HEK293 (cell line): Measurements from ENCODE around the gene ACTR1A.

Source experiments
- BCL11A ChIP-seq: fragments of 450-650 bp; formaldehyde crosslinking; IDR thresholded peaks from 2 replicates; pipeline ENCODE4 v1.5.1; 2016; ENCODE audit warnings: low read depth, missing biosample characterization, missing genetic modification characterization
- HIC1 ChIP-seq: fragments of 450-650 bp; formaldehyde crosslinking; IDR thresholded peaks from 2 replicates; pipeline ENCODE4 v1.5.1; 2016; ENCODE audit warnings: missing biosample characterization, missing genetic modification characterization
- KLF9 ChIP-seq: fragments of 450-650 bp; formaldehyde crosslinking; IDR thresholded peaks from 2 replicates; pipeline ENCODE4 v1.5.1; 2016; ENCODE audit warnings: missing biosample characterization, missing genetic modification characterization, low read depth
- RBAK ChIP-seq: fragments of 450-650 bp; formaldehyde crosslinking; IDR thresholded peaks from 2 replicates; pipeline ENCODE4 v1.5.1; 2016; ENCODE audit warnings: missing biosample characterization, missing genetic modification characterization
- SALL2 ChIP-seq: fragments of 450-650 bp; formaldehyde crosslinking; IDR thresholded peaks from 2 replicates; pipeline ENCODE4 v1.5.0; 2017; ENCODE audit warnings: missing biosample characterization, mild to moderate bottlenecking, missing genetic modification characterization, borderline replicate concordance
- YY1 ChIP-seq: fragments of 450-650 bp; formaldehyde crosslinking; IDR thresholded peaks from 2 replicates; pipeline ENCODE4 v1.5.1; 2018; ENCODE audit warnings: missing biosample characterization, missing genetic modification characterization
- ZBTB20 ChIP-seq: fragments of 450-650 bp; formaldehyde crosslinking; IDR thresholded peaks from 2 replicates; pipeline ENCODE4 v1.5.1; 2016; ENCODE audit warnings: missing biosample characterization, missing genetic modification characterization
- ZBTB26 ChIP-seq: fragments of 450-650 bp; formaldehyde crosslinking; optimal IDR thresholded peaks from 2 replicates; pipeline ENCODE3; 2016; ENCODE audit warnings: missing biosample characterization, mild to moderate bottlenecking, missing genetic modification characterization
- ZBTB48 ChIP-seq: fragments of 450-650 bp; formaldehyde crosslinking; IDR thresholded peaks from 2 replicates; pipeline ENCODE4 v1.5.1; 2016; ENCODE audit warnings: missing biosample characterization, missing genetic modification characterization
- ZEB2 ChIP-seq: fragments of 450-650 bp; formaldehyde crosslinking; IDR thresholded peaks from 2 replicates; pipeline ENCODE4 v1.5.1; 2016; ENCODE audit warnings: missing biosample characterization, missing genetic modification characterization
- ZFHX2 ChIP-seq: fragments of 450-650 bp; formaldehyde crosslinking; conservative IDR thresholded peaks from 2 replicates; pipeline ENCODE4 v1.5.1; 2016; ENCODE audit warnings: missing biosample characterization, missing genetic modification characterization
- ZFP37 ChIP-seq: fragments of 450-650 bp; formaldehyde crosslinking; IDR thresholded peaks from 2 replicates; pipeline ENCODE4 v1.5.1; 2016; ENCODE audit warnings: missing biosample characterization, missing genetic modification characterization
- ZNF138 ChIP-seq: fragments of 450-650 bp; formaldehyde crosslinking; IDR thresholded peaks from 2 replicates; pipeline ENCODE4 v1.5.1; 2016; ENCODE audit warnings: missing biosample characterization, missing genetic modification characterization, borderline replicate concordance
- ZNF184 ChIP-seq: fragments of 450-650 bp; IDR thresholded peaks from 2 replicates; pipeline ENCODE4 v1.5.1; 2018; ENCODE audit warnings: missing biosample characterization, mild to moderate bottlenecking, missing genetic modification characterization
- ZNF19 ChIP-seq: fragments of 450-650 bp; formaldehyde crosslinking; IDR thresholded peaks from 2 replicates; pipeline ENCODE4; 2016; ENCODE audit warnings: missing biosample characterization, missing genetic modification characterization, low read depth
- ZNF2 ChIP-seq: fragments of 450-650 bp; formaldehyde crosslinking; IDR thresholded peaks from 2 replicates; pipeline ENCODE4 v1.5.1; 2016; ENCODE audit warnings: missing biosample characterization, missing genetic modification characterization
- ZNF211 ChIP-seq: fragments of 450-650 bp; formaldehyde crosslinking; IDR thresholded peaks from 2 replicates; pipeline ENCODE4 v1.5.1; 2016; ENCODE audit warnings: low read depth, missing biosample characterization, missing genetic modification characterization
- ZNF223 ChIP-seq: fragments of 450-650 bp; formaldehyde crosslinking; IDR thresholded peaks from 2 replicates; pipeline ENCODE4 v1.5.1; 2016; ENCODE audit warnings: missing biosample characterization, missing genetic modification characterization
- ZNF23 ChIP-seq: fragments of 450-650 bp; formaldehyde crosslinking; IDR thresholded peaks from 2 replicates; pipeline ENCODE4 v1.5.1; 2016; ENCODE audit warnings: missing biosample characterization, missing genetic modification characterization, borderline replicate concordance
- ZNF239 ChIP-seq: fragments of 450-650 bp; formaldehyde crosslinking; IDR thresholded peaks from 2 replicates; pipeline ENCODE4 v1.5.1; 2016; ENCODE audit warnings: missing biosample characterization, missing genetic modification characterization
- ZNF324 ChIP-seq: fragments of 450-650 bp; formaldehyde crosslinking; IDR thresholded peaks from 2 replicates; pipeline ENCODE4 v1.5.1; 2016; ENCODE audit warnings: missing biosample characterization, missing genetic modification characterization
- ZNF341 ChIP-seq: fragments of 450-650 bp; formaldehyde crosslinking; IDR thresholded peaks from 2 replicates; pipeline ENCODE4; 2016; ENCODE audit warnings: low read depth, missing biosample characterization, missing genetic modification characterization
- ZNF362 ChIP-seq: fragments of 450-650 bp; formaldehyde crosslinking; IDR thresholded peaks from 2 replicates; pipeline ENCODE4 v1.5.1; 2016; ENCODE audit warnings: missing biosample characterization, missing genetic modification characterization
- ZNF423 ChIP-seq: fragments of 450-650 bp; formaldehyde crosslinking; IDR thresholded peaks from 2 replicates; pipeline ENCODE4 v1.5.1; 2016; ENCODE audit warnings: missing biosample characterization, missing genetic modification characterization
- ZNF555 ChIP-seq: fragments of 450-650 bp; formaldehyde crosslinking; conservative IDR thresholded peaks from 2 replicates; pipeline ENCODE4 v1.5.1; 2017; ENCODE audit warnings: missing biosample characterization, mild to moderate bottlenecking, missing genetic modification characterization, inconsistent platforms
- ZNF585B ChIP-seq: fragments of 450-650 bp; formaldehyde crosslinking; IDR thresholded peaks from 2 replicates; pipeline ENCODE4 v1.5.1; 2016; ENCODE audit warnings: missing biosample characterization, missing genetic modification characterization
- ZNF623 ChIP-seq: fragments of 450-650 bp; formaldehyde crosslinking; IDR thresholded peaks from 2 replicates; pipeline ENCODE4 v1.5.1; 2016; ENCODE audit warnings: missing biosample characterization, missing genetic modification characterization
- ZNF624 ChIP-seq: fragments of 450-650 bp; formaldehyde crosslinking; IDR thresholded peaks from 2 replicates; pipeline ENCODE4 v1.5.1; 2017; ENCODE audit warnings: missing biosample characterization, missing genetic modification characterization
- ZNF654 ChIP-seq: fragments of 450-650 bp; formaldehyde crosslinking; IDR thresholded peaks from 2 replicates; pipeline ENCODE4 v1.5.1; 2016; ENCODE audit warnings: low read depth, missing biosample characterization, missing genetic modification characterization
- ZNF707 ChIP-seq: fragments of 450-650 bp; formaldehyde crosslinking; IDR thresholded peaks from 2 replicates; pipeline ENCODE4 v1.5.1; 2016; ENCODE audit warnings: missing biosample characterization, missing genetic modification characterization
- ZNF747 ChIP-seq: fragments of 450-650 bp; formaldehyde crosslinking; IDR thresholded peaks from 2 replicates; pipeline ENCODE4 v1.5.1; 2016; ENCODE audit warnings: missing biosample characterization, missing genetic modification characterization
- ZNF792 ChIP-seq: fragments of 450-650 bp; formaldehyde crosslinking; IDR thresholded peaks from 2 replicates; pipeline ENCODE4 v1.5.1; 2016; ENCODE audit warnings: missing biosample characterization, missing genetic modification characterization
- ZSCAN23 ChIP-seq: fragments of 450-650 bp; formaldehyde crosslinking; IDR thresholded peaks from 2 replicates; pipeline ENCODE4 v1.5.1; 2016; ENCODE audit warnings: missing biosample characterization, missing genetic modification characterization
- TF ChIP-seq, protein P1 (sequence below): fragments of 450-650 bp; formaldehyde crosslinking; IDR thresholded peaks from 2 replicates; pipeline ENCODE4 v1.5.1; 2017; ENCODE audit warnings: missing biosample characterization, missing genetic modification characterization
- TF ChIP-seq, protein P2 (sequence below): fragments of 450-650 bp; formaldehyde crosslinking; IDR thresholded peaks from 2 replicates; pipeline ENCODE4 v1.5.1; 2016; ENCODE audit warnings: missing biosample characterization, missing genetic modification characterization

ACTR1A gene

DNA sequence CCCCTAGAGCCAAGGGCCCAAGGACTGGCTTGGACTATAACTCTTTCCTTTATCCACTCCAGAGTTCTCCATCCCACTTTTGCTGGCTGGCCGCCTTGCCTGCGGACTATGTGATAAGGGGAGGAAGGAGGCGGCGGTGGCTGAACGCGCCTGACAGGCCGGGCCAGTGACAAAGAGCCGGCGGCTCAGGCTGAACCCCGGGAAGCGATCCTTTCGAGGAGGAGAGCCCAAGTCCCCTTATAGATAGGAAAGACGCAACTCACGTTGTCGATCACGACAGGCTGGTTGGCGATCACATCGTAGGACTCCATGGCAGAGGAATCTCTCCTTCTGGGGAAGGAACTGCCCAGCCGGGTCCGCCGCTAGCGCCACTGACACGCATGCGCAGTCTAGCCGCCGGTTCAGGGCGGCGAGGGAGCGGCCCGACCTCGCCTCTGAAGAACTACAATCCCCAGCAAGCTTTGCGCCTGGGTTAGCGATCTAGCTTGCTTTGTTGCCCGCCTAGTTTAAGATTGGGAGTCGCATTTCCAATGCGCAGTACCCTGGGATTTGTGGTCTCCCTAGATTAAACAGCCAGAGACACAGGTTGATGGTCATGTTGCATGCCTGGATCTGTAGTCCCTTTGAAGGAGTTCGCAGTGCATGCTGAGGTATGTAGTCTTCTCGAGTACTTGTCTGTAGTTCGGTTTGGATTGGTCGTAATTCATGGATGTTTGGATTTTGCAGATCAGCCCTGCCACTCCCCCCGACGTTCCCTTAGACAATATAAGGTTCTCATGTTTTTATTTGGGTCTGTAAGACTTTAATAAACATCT lies at the start of gene ACTR1A (continued):
- TF ChIP-seq, protein P1, sequence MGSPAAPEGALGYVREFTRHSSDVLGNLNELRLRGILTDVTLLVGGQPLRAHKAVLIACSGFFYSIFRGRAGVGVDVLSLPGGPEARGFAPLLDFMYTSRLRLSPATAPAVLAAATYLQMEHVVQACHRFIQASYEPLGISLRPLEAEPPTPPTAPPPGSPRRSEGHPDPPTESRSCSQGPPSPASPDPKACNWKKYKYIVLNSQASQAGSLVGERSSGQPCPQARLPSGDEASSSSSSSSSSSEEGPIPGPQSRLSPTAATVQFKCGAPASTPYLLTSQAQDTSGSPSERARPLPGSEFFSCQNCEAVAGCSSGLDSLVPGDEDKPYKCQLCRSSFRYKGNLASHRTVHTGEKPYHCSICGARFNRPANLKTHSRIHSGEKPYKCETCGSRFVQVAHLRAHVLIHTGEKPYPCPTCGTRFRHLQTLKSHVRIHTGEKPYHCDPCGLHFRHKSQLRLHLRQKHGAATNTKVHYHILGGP (tag by site-specific recombination) = no peak
- no peak for TF ChIP-seq ZSCAN23
- no peak for TF ChIP-seq ZFP37 (tag by site-specific recombination)
- TF ChIP-seq BCL11A = no peak
- TF ChIP-seq ZNF223 = no peak
- TF ChIP-seq RBAK (tag by site-specific recombination) = no peak
- no peak for TF ChIP-seq ZNF654 (tag by site-specific recombination)
- no peak for TF ChIP-seq ZNF19 (tag by site-specific recombination)
- no peak for TF ChIP-seq ZNF747 (tag by site-specific recombination)
- no peak for TF ChIP-seq ZNF624 (tag by site-specific recombination)
- TF ChIP-seq KLF9 (tag by site-specific recombination) = peak; percentile 69
- TF ChIP-seq HIC1 (tag by site-specific recombination) = no peak
- no peak for TF ChIP-seq YY1
- TF ChIP-seq ZNF324 (tag by site-specific recombination) = peak; percentile 71; the same call in 1 of the 2 replicates
- TF ChIP-seq ZNF184 (tag by site-specific recombination) = no peak
- TF ChIP-seq ZNF623 (tag by site-specific recombination) = no peak
- TF ChIP-seq ZNF211 (tag by site-specific recombination) = no peak
- TF ChIP-seq ZFHX2 (tag by site-specific recombination) = no peak
- peak; percentile 96 for TF ChIP-seq ZNF341 (tag by site-specific recombination)
- TF ChIP-seq ZBTB20 (tag by site-specific recombination) = peak; percentile 95
- peak; percentile 14 for TF ChIP-seq ZBTB26 (tag by site-specific recombination)
- TF ChIP-seq ZEB2 (tag by site-specific recombination) = no peak
- no peak for TF ChIP-seq ZNF555 (tag by site-specific recombination)
- TF ChIP-seq, protein P2, sequence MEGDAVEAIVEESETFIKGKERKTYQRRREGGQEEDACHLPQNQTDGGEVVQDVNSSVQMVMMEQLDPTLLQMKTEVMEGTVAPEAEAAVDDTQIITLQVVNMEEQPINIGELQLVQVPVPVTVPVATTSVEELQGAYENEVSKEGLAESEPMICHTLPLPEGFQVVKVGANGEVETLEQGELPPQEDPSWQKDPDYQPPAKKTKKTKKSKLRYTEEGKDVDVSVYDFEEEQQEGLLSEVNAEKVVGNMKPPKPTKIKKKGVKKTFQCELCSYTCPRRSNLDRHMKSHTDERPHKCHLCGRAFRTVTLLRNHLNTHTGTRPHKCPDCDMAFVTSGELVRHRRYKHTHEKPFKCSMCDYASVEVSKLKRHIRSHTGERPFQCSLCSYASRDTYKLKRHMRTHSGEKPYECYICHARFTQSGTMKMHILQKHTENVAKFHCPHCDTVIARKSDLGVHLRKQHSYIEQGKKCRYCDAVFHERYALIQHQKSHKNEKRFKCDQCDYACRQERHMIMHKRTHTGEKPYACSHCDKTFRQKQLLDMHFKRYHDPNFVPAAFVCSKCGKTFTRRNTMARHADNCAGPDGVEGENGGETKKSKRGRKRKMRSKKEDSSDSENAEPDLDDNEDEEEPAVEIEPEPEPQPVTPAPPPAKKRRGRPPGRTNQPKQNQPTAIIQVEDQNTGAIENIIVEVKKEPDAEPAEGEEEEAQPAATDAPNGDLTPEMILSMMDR (tag by site-specific recombination) = no peak
- TF ChIP-seq ZNF423 = no peak
- no peak for TF ChIP-seq ZNF23 (tag by site-specific recombination)
- TF ChIP-seq ZBTB48 (tag by site-specific recombination) = peak; percentile 99
- no peak for TF ChIP-seq ZNF585B (tag by site-specific recombination)
- TF ChIP-seq ZNF792 (tag by site-specific recombination) = no peak
- no peak for TF ChIP-seq ZNF362 (tag by site-specific recombination)
- no peak for TF ChIP-seq SALL2
- TF ChIP-seq ZNF2 (tag by site-specific recombination) = peak; percentile 51; the same call in 1 of the 2 replicates
- TF ChIP-seq ZNF239 (tag by site-specific recombination) = no peak
- no peak for TF ChIP-seq ZNF138 (tag by site-specific recombination)
- TF ChIP-seq ZNF707 (tag by site-specific recombination) = no peak
